ENCODE results near the gene LIN54.
"Not testable (repeated sequence)": the region's sequence is repeated elsewhere in the genome, so short reads cannot be mapped to it uniquely, and the experiment has no call there.

The LIN54 gene

DNA sequence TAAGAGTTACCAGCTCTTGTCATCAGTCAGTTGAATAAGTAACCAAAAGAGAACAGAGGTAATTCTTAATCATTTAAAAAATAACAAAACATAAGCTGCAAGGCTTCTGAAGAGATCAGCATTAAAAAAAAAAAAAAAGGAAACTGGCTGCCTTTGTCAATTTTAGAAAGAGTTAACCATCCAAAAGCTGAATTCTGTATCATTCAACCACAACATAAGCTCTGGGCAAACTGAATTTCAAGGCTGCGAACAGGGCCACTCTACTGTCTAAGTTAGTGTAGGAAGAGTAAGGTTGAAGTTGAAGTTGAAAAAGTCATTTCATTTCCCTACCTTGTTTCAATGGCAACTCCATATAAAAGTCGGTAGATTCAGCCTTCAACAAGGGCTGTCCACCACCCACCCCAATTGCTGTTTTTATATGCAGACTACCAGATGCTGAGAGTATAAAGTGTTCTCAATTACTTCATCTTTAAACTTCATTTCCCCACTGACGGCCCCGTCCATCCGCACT lies 1.1 kb upstream of the LIN54 start:
- no peak for DNase-seq

DNA sequence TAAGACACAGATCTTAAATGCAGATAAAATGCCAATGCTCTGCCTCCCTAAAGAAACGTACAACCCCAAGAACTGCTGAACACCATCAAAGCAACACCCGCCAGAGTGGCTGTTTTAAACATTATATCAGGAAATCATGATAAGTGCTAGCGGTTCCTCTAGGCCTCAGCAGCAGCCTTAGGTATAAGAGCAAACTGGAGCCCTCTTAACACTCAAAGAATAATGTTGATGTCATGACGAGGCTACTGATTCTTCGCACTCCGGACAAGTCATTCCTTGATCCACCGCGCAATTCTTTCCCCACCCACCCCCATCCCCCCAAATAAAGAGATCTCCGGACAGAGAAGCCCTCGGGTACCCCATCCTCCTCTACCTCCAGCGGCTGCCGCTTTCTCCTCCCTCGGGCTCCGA lies 507 bp downstream of the LIN54 start:
- no peak for DNase-seq

DNA sequence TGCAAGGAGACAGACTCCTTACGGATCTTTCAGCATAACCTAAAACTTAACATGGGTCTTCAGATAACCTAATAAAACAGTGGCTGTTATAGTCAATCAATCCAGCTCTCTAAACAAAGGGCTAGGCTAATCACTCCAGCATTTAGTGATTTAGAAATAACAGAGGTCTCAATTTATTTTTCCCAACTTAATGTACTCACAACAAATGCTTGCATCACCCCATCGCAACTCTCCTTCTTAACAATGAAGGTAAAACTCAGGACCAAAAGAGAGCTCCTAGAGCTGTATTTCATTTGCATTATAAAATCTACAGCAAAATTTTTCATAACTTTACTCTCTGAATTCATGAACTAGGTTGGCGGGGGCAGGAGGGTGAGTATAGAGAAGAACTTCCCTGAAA lies 1.1 kb downstream of the LIN54 start:
- DNase-seq, result no peak

DNA sequence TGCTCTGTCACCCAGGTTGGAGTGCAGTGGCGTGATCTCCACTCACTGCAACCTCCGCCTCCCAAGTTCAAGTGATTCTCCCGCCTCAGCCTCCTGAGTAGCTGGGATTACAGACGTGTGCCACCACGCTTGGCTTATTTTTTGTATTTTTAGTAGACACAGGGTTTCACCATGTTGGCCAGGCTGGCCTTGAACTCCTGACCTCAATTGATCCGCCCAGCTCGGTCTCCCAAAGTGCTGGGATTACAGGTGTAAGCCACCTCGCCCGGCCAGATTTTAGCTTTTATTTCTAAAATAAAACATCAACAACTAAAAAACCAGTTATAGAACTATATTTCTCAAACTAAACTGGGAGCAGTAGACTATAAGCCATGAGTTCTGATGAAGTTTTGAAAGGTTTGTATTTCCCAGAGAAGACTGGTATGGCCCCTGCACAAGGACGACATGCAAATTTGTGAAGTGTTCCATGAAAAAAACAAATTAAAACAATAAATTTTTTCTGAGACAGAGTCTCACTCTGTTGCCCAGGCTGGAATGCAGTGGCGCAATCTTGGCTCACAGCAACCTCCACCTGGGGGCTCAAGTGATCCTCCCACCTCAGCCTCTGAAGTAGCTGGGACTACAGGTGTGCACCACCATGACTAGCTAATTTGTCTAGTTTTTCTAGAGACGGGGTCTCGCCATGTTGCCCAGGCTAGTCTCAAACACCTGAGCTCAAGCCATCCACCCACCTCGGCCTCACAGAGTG lies 7.4 kb downstream of the LIN54 start:
- DNase-seq, result not testable (repeated sequence)

GRCh38 chr4:83002329-83002728 lies 8.3 kb downstream of the LIN54 start:
- no peak for DNase-seq

GRCh38 chr4:82998898-82999297 lies 11.7 kb downstream of the LIN54 start:
- no peak for DNase-seq

DNA sequence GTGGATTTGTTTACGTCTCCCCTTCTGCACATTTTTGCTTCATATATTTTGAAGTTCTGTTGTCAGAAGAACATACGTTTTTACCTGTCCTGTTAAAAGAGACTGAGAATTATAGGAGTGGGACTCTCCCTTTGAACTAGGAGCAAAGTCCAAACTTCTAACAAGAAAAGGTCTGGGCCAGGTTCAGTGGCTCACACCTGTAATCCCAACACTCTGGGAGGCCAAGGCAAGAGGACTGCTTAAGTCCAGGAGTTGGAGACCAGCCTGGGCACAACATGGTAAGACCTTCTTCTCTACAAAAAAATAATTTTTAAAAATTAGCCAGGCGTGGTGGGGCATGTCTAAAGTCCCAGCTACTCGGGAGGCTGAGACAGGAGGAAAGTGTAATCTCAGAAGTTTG lies 15.8 kb downstream of the LIN54 start:
- no peak for DNase-seq

DNA sequence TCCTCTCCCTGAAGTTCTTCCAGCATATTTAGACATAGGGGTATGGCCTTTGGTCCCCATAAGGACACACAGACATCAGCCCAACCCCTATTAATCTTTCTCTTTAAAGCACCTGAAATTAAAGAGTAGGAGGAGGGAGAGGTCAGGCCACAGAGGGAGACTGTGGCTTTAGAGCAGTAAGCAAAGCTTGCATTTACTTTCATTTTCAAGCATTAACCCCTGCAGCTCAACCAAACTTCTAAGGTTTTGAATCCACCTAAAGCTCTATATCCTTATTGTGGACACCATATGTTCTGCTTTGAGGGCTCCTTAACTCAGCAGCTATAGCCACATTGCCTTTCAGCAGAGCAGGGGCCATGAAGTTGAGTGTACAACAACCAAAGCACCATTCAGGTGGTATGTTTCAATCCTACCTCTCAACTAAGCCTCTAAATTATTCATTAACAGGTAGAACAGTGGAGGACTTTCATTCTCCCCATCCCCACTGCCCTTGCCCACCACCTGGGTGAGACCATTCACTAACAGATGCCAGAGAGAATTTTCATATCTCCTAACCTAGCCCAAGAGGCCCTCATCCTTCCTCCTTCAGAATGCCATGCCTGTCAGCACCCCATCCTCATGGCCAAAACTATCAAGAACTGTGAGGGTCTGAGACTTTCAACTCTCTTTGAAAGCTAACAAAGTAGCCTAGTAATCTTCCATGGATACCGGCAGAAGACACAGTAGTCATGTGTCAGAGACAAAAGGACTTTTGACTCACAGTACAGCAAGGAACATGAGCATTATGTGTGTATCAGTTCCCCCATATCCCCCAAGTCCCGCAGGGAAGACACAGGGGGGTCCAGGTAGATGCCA lies 20.8 kb downstream of the LIN54 start:
- DNase-seq, result no peak

DNA sequence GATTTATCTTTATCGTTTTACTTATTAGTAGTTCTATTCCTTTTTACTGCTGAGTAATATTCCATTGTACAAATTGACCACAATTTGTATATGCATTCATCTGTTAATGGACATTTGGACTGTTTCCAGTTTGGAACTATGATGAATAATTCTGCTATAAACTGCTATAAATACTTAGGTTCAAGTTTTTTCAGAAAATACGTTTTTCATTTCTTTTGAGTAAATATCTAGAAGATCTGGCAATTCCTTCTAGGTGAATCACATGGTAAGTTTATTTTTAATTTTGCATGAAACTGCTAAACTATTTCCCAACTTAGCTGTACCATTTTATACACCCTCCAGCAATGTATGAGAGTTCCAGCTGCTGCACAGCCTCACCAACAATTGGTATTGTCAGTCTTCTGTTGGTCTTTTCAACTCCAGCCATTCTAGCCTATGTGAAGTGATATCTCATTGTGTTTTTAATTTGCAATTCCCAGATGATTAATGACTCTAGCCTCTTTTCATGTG lies 22.2 kb downstream of the LIN54 start:
- DNase-seq, result no peak

DNA sequence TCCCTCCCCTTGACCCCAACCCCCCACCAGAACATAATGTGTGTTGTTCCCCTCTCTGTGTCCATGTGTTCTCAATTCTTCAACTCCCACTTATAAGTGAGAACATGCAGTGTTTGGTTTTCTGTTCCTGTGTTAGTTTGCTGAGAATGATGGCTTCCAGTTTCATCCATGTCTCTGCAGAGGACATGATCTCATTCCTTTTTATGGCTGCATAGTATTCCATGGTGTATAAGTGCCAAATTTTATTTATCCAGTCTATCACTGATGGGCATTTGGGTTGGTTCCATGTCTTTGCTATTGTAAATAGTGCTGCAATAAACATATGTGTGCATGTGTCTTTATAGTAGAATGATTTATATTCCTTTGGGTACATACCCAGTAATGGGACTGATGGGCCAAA lies 23.1 kb downstream of the LIN54 start:
- not testable (repeated sequence) for DNase-seq

- DNase-seq, result no peak
Measured at GRCh38 chr4:82984459-82984858, 26.2 kb downstream of the LIN54 start.

DNA sequence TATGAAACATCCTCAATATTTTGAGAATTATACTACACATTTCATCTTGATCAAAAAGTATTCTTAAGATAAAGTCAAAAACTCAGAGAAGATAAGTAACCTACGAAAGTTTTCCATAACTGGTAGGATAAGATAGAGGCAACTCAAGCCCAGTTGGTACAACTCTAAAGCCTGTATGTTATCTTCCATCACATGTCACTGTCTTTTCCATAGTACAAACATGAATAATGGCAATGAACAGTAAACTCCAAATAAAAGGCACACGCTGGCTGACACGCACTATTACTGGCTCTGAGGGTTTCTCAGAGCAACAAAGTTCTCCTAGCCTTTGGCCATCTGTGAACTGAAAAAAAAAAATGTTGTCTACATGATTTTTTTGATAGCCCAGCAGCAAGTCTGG lies 27.2 kb downstream of the LIN54 start:
- no peak for DNase-seq

DNA sequence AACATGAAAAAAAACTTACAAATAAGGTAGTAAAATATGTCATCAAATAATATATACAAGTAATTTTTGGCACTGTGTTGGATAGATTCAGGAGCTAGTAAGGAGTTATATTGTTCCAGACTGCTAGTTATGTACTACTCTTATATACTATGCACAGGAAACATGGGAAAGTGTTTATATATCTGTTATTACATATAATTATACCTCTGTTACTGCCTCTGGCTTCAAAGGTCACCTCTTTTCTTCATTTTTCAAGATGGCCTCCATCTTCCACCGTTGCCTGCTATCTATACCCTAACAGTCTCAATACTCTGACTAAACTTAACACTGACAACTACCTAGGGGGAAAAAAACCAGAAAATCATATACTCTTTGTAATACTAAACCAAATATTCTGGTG lies 29.5 kb downstream of the LIN54 start:
- DNase-seq, result no peak

DNA sequence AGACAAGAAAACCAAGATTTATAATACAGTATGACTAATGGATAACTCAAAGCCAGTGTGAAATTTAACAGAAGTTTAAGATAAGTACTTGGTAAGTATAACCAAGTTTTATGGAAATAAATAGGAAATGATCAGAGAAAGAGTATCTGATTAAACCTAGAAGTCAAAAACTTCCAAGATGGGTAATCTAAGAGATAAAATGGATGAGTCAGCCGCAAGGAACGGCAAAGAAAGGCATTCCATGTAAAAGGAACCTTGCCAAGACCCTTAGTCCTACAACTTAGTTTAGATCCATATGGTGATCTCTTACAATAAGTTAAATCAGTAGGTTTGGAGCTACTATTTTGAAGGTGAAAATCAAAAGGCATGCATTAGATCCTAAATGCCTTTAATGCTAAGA lies 34.8 kb downstream of the LIN54 start:
- DNase-seq, result no peak

- no peak for DNase-seq
Measured at GRCh38 chr4:82969414-82969813, 41.2 kb downstream of the LIN54 start.

DNA sequence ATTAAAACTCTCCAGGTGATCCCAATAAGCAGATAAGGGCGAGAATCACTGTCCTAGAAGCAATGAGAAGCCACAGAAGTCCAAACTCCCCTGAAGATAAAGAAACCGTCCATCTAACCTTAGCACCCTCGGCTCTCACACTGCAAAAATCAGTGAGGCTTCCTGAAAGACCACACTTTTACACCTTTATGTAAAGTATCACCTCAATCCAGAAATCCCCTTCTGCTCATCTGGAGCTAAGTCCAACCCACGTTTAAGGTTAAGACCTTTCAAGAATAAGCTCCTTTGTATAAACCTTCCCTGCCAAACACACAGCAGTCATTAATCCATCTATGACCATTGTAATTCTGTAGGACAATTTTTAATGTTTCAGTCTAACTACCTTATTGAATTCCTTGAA lies 41.7 kb downstream of the LIN54 start:
- DNase-seq, result no peak

DNA sequence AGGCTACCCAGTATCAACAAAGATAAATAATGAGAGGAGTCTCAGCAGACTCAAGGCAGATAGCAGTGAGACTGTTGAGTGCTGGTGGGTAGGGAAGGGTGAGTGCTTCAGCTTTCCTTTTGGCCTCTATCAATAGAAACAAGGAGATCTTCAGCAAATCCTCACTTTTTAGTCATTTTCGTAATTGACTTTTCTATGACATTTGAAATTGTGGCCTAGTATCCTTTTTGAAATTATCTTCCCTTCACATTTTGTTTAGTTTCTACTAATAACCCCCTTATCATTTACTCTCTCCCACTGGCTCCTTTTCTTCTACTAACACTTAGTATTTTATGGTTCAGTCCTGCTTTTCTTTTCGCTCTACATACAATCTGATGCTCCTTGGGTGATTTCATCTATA lies 44.9 kb downstream of the LIN54 start:
- DNase-seq, result no peak

- DNase-seq, result no peak
Measured at GRCh38 chr4:82957045-82957444, 53.6 kb downstream of the LIN54 start.

- no peak for DNase-seq
Measured at GRCh38 chr4:82954212-82954611, 56.4 kb downstream of the LIN54 start.

DNA sequence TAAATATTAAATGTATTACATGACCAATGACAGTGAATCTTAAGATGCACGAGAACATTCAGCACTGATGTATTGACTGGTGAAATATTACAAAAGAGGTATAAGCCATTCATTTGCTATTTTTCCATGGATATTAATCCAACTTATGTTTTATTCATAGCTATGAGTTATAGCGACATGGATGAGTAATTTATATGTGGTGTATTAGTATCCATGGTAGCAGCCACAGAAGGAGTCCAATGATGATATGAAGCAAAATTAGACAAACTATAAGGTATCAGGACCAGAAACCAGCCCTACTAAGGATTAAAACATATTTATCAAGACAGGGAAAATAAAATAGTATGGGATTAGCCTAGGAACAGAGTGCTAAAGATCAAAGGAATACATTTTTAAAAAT lies 59.4 kb downstream of the LIN54 start:
- no peak for DNase-seq

DNA sequence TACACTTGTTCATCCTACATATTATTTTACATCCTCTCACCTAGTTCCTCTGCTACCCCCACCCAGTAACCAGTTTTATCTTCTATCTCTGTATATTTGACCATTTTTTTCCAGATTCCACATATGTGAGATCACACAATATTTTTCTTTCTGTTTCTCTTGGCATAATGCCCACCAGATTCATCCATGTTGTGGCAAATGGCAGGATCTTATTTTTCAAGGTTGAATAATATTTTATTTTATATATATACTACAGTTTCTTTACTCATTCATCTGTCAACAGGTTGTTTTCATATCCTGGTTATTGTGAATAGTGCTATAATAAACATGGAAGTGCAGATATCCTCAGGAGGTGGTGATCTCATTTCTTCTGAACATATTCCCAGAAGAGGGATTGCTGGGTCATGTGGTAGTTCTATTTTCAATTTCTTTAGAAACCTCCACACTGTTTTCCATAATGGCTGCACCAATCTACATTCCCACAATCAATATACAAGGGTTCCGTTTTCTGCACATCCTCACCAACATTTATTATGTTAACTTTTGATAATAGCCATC lies 61.9 kb downstream of the LIN54 start:
- DNase-seq, result no peak

GRCh38 chr4:82947498-82947897 lies 63.1 kb downstream of the LIN54 start:
- no peak for DNase-seq

- no peak for DNase-seq
Measured at GRCh38 chr4:82939414-82939813, 71.2 kb downstream of the LIN54 start.

DNA sequence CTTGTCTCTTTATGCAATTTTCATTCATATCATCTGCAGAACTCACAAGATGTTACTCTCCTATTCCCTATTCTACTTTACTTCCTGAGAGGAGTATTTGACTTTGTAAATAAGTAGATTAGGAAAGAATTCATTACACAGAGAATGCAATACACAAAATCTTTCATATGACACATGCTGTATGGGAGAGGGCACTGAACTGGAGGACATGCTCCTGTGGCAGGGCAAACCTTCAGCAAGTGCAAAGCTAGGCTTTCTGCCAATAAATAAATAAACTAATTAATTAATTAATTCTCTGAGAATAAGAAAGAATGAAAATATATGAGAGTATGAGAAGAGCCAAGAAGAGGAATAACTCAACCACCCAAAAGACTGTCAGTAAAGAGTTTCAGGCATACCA lies 76.2 kb downstream of the LIN54 start:
- DNase-seq, result no peak
